Subcutaneous abdominal adipose tissue (tissue), 5 donors: ENCODE data around the gene KCNV2.

ENCODE experiments used
- H3K27ac ChIP-seq: one replicate; pipeline ENCODE4 v1.7.0; 2013; ENCODE audit warnings: low read depth, mild to moderate bottlenecking, inconsistent platforms, low read length, moderate library complexity
- H3K27me3 ChIP-seq, 5 donors: one replicate each; pipeline ENCODE4 v1.7.0; 2013; ENCODE audit warnings: low read length in 5 of 5, inconsistent platforms in 1 of 5; ENCODE audit not compliant: control insufficient read depth in 5 of 5, insufficient read depth in 4 of 5
- H3K36me3 ChIP-seq, 5 donors: one replicate each; pipeline ENCODE4 v1.7.0; 2013; ENCODE audit warnings: low read length in 5 of 5; ENCODE audit not compliant: control insufficient read depth in 5 of 5, insufficient read depth in 5 of 5
- H3K4me1 ChIP-seq, 5 donors: one replicate each; pipeline ENCODE4 v1.7.0; 2013; ENCODE audit warnings: low read length in 5 of 5, mild to moderate bottlenecking in 3 of 5, moderate library complexity in 1 of 5; ENCODE audit not compliant: control insufficient read depth in 5 of 5, insufficient read depth in 5 of 5
- H3K4me3 ChIP-seq, 5 donors: one replicate each; pipeline ENCODE4 v1.7.0; 2013; ENCODE audit warnings: low read length in 5 of 5, low read depth in 1 of 5
- H3K9ac ChIP-seq, 5 donors: one replicate each; pipeline ENCODE4 v1.7.0; 2013; ENCODE audit warnings: low read length in 5 of 5, mild to moderate bottlenecking in 4 of 5, moderate library complexity in 3 of 5
- H3K9me3 ChIP-seq, 5 donors: one replicate each; pipeline ENCODE4 v1.7.0; 2013; ENCODE audit warnings: low read length in 5 of 5; ENCODE audit not compliant: control insufficient read depth in 5 of 5
- donor health status: healthy.
- donor health status: healthy.
- donor health status: healthy.
- donor health status: healthy.
- donor health status: healthy.

Gene KCNV2

DNA sequence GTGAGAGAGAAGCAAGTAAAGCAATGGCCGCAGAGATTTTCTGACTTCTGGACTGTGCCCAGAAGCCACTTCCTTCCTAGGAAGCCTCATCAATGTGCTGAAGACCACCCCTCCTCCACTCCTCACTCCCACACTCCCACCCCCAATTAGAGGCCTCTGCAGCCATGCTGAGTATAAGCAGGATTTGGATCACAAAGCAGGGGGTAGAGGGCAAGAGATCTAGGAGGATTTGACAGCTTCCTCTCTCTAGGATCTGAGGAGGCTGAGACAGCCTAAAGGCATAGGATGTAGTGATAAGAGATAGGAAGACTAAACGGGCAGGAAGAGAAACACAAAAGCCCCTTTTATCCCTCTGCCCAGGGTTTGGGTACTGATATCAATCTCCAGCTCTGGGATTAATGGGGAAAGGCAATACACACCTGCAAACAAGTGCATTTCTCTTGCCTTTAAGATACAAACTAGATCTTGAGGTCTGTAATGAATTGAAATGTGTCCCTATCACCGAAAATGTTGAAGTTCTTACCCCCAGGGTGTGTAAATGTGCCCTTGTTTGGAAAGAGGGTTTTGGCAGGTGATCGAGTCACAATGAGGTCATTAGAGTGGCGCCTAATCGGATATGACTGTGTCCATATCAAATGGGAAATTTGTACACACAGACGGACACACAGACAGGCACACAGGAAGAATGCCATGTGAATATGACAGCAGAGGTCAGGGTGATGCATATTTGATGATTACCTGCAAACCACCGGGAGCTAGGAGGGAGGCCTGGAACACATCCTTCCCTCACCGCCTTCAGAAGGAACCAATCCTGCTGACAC is 28.5 kb downstream of the KCNV2 start:
- no peak overlapping the region for H3K27ac ChIP-seq
- H3K9ac ChIP-seq = no peak overlapping the region
- H3K9me3 ChIP-seq = no peaks in the 10 kb centered on the region
- H3K36me3 ChIP-seq = peaks cover 0 to 12% (median 4%) of the 10 kb centered on the region in 5 donors
- no peaks in the 10 kb centered on the region for H3K27me3 ChIP-seq
- H3K4me1 ChIP-seq = no peaks in the 10 kb centered on the region
- no peak overlapping the region for H3K4me3 ChIP-seq

DNA sequence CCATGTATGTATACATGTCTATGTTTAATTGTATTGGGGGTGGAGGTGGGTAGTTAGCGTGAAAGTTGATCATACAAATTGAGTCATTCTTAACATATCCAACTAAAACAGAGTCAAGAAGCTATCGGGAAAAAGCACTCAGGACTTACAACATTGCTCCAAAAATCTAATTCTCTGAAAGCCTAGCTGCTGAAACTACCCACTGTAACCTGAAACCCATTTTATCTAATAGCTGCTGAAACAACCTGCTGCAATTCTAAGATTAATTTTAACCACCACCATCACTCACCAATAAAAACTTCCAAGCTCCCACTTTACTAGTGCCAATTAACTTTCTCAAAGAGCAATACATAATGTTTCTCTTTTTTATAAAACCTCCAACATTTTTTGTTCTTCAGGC is 32.2 kb downstream of the KCNV2 start:
- no peaks in the 10 kb centered on the region for H3K27me3 ChIP-seq
- H3K27ac ChIP-seq = no peak overlapping the region
- no peak overlapping the region for H3K9ac ChIP-seq
- no peaks in the 10 kb centered on the region for H3K9me3 ChIP-seq
- H3K4me1 ChIP-seq = peaks cover 0 to 4% (median 0%) of the 10 kb centered on the region in 5 donors
- no peak overlapping the region for H3K4me3 ChIP-seq
- peaks cover 0 to 7% (median 4%) of the 10 kb centered on the region in 5 donors for H3K36me3 ChIP-seq

DNA sequence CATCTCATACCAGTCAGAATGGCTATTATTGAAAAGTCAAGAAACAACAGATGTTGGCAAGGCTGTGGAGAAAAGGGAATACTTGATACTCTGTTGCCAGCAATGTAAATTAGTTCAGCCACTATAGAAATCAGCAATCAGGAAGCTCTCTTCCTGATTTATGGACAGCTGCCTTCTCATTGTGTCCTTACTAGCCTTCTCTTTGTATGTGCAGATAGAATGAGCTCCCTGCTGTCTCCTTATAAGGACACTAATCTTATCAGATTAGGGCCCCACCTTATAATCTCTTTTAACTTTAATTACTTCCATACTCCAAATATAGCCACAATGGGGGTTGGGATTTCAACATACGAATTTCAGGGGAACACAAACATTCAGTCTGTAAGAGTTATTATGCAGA is 38.0 kb downstream of the KCNV2 start:
- H3K36me3 ChIP-seq = peaks cover 0 to 4% (median 0%) of the 10 kb centered on the region in 5 donors
- H3K27me3 ChIP-seq = no peaks in the 10 kb centered on the region
- H3K4me3 ChIP-seq = no peak overlapping the region
- H3K9me3 ChIP-seq = no peaks in the 10 kb centered on the region
- H3K27ac ChIP-seq = no peak overlapping the region
- H3K9ac ChIP-seq = no peak overlapping the region
- peaks cover 0 to 12% (median 3%) of the 10 kb centered on the region in 5 donors for H3K4me1 ChIP-seq

DNA sequence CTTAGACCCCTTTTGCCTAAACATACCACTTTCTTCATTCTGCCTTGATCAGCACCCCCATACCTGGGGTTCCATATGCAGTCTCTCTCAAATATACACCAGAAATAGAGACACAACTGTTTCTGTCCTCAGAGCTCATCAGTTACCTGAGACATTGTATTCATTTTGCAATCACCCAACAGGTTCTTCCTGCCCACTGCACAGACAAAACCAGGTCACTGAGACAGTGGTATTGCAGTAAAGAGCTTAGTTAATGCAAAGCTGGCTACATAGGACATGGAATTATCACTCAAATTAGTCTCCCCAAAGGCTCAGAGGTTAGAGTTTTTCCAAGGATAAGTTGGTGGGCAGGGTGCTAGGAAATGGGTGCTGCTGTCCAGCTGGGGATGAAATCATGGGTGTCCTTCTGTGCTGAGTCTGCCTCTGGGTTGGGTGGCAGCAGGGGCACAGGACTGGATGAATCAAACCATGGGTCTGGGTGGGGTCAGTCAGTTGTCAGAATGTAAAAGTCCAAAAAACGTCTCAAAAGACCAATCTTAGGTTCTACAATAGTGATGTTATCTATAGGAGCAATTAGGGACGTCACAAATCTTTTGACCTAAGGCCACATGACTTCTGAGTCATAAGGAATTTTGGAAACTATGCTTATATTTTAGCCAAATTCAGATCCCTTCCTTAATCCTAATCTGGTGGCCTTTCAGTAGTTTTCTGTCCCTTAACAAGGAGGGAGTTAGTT is 41.0 kb downstream of the KCNV2 start:
- H3K27ac ChIP-seq = no peak overlapping the region
- no peak overlapping the region for H3K4me3 ChIP-seq
- H3K36me3 ChIP-seq = peaks cover 0 to 4% (median 0%) of the 10 kb centered on the region in 5 donors

DNA sequence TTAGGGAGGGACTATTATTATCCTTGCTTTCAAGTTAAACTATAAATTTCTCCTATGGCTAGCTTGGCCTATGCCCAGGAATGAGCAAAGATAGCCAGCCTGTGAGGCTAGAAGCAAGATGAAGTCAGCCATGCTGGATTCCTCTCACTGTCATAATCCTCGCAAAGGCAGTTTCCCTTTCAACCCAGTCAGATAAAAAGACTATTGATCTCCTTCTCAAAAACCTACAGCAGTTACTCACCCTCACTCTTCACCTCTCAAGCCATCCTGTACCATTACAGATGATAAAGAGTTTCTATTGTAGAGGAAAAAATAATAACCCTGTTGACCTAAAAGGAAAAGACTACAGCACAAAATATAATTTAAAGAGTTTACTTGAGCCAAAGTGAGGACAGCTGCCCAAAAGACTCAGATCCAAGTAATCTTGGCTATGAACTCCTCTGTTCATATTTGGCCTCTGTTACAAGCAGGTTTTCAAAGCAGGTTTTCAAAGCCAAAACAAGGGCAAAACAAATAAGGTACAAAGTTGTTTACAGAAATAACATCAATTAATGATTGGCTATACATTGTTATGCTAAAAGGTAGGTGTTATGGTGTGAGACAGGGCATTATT is 41.7 kb downstream of the KCNV2 start:
- H3K4me1 ChIP-seq = peaks cover 0 to 7% (median 3%) of the 10 kb centered on the region in 5 donors
- no peaks in the 10 kb centered on the region for H3K27me3 ChIP-seq
- H3K27ac ChIP-seq = no peak overlapping the region

More for the DNA sequence above, 41.0 kb downstream of the KCNV2 start:
- Histone ChIP-seq H3K4me1 (peaks cover 0 to 7% (median 3%) of the 10 kb centered on the region in 5 donors), H3K27me3 (no peaks in the 10 kb centered on the region), H3K9me3 (no peaks in the 10 kb centered on the region), H3K9ac (no peak overlapping the region)

DNA sequence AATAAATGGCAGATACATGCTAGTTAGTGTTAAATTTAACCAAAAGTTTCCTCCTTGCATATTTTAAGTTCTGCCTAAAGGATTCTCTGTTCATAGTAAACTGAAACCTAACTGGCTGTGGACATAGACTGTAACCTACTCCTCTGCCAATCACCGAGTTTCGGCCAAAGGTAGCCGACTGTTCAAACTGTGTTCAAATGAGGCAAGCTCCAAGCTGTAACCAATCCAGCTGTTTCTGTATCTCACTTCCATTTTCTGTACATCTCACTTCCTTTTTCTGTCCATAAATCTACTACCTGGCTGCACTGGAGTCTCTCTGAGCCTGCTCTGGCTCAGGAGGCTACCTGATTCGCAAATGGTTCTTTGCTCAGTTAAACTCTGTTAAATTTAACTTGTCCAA is 44.1 kb downstream of the KCNV2 start:
- no peak overlapping the region for H3K9ac ChIP-seq
- no peak overlapping the region for H3K4me3 ChIP-seq
- no peaks in the 10 kb centered on the region for H3K27me3 ChIP-seq
- peaks cover 0 to 4% (median 0%) of the 10 kb centered on the region in 5 donors for H3K36me3 ChIP-seq
- H3K4me1 ChIP-seq = peaks cover 0 to 7% (median 3%) of the 10 kb centered on the region in 5 donors
- H3K27ac ChIP-seq = no peak overlapping the region
- H3K9me3 ChIP-seq = no peaks in the 10 kb centered on the region

More for the DNA sequence above, 41.7 kb downstream of the KCNV2 start:
- H3K9ac ChIP-seq = no peak overlapping the region
- no peaks in the 10 kb centered on the region for H3K9me3 ChIP-seq
- peaks cover 0 to 4% (median 0%) of the 10 kb centered on the region in 5 donors for H3K36me3 ChIP-seq
- no peak overlapping the region for H3K4me3 ChIP-seq

DNA sequence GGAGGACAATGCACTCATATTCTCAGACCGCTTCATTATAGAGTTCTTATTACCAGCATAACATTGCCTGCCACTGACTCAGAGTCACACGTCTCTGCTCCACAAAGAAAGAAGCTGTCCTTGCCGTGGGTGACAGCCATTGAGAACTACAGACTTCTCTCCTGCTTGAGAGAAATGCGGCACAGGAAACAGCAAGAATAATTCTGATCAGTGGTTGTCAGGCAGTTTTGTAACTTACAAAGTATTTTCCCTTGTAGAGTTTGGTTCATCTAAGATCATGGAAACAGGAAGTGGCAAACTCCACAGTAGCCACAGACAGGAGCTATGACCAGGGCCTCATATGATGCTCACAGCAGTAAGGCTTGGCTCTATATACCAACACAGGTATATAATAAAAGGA is 47.0 kb downstream of the KCNV2 start:
- H3K4me3 ChIP-seq = no peak overlapping the region
- H3K9me3 ChIP-seq = no peaks in the 10 kb centered on the region
- peaks cover 0 to 10% (median 6%) of the 10 kb centered on the region in 5 donors for H3K36me3 ChIP-seq
- H3K27me3 ChIP-seq = no peaks in the 10 kb centered on the region
- H3K27ac ChIP-seq = no peak overlapping the region
- H3K9ac ChIP-seq = no peak overlapping the region
- H3K4me1 ChIP-seq = peaks cover 0 to under 1% (median 0%) of the 10 kb centered on the region in 5 donors

DNA sequence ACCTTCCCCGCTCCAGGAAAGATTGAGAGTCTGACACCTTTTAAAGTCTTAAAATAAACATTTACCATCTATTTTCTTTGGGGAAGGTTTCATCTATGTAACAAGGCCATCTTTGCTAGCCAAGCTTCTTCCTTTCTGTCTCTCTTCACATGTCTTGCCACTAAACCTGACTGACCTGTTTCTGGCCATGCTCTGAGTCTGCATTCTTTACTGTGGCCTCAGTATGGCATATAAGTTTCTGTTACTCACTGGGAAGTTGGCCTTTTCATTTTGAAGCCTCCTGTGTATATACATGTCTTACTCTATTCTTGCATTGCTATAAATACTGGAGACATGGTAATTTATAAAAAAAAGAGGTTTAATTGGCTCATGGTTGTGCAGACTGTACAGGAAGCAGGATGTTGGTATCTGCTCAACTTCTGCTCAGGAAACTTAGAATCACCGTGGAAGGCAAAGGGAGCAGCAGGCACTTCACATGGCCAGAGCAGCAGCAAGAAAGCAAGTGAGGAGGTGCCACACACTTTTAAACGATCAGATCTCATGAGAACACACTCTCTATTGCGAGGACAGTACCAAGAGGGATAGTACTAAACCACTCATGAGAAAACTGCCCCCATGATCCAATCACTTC is 48.1 kb downstream of the KCNV2 start:
- Histone ChIP-seq H3K27ac (no peak overlapping the region), H3K27me3 (no peaks in the 10 kb centered on the region), H3K9ac (no peak overlapping the region), H3K4me1 (no peaks in the 10 kb centered on the region), H3K9me3 (no peaks in the 10 kb centered on the region), H3K4me3 (no peak overlapping the region), H3K36me3 (peaks cover 3 to 14% (median 12%) of the 10 kb centered on the region in 5 donors)

DNA sequence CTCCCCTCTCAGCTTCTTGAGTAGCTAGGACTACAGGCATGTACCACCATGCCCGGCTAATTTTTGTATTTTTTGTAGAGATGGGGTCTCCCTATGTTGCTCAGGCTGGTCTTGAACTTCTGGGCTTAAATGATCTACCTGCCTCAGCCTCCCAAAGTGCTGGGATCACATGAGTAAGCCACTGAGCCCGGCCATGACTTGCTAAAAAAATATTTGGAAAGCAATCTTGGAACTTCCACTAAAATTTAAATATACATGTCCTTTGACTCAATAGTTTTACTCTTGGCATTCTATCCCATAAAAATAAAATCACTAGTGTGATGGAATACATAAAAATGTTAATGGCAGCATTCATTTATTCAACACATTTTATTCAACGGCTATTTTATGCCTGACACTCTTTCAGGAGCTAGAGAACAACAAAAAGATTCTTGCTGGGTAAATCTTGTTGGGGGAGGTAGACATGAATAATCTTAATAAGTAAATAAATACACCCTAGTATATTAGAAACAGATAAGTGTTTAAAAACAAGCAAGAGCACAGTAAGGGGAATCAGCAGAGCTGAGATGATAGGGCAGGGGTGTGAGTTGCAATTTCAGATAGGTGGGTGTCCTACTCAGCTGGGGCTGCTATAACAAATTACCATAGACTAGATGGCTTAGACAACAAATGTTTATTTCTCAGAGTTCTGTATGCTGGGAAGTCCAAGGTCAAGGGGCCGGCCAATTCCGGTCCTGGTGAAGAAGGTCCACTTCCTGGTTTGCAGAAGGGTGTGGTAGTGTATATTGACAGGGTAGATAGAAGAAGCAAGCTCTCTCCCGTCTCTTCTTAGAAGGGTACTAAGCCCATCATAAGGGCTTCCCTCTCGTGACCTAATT is 50.7 kb downstream of the KCNV2 start:
- Histone ChIP-seq H3K27ac (no peak overlapping the region), H3K36me3 (peaks cover 11 to 26% (median 17%) of the 10 kb centered on the region in 5 donors), H3K27me3 (no peaks in the 10 kb centered on the region), H3K4me1 (peaks cover 0 to 4% (median 0%) of the 10 kb centered on the region in 5 donors), H3K9ac (no peak overlapping the region), H3K4me3 (no peak overlapping the region), H3K9me3 (peaks cover 0 to 4% (median 0%) of the 10 kb centered on the region in 5 donors)
